ENCODE measurements around the gene EDAR.

The EDAR gene

DNA sequence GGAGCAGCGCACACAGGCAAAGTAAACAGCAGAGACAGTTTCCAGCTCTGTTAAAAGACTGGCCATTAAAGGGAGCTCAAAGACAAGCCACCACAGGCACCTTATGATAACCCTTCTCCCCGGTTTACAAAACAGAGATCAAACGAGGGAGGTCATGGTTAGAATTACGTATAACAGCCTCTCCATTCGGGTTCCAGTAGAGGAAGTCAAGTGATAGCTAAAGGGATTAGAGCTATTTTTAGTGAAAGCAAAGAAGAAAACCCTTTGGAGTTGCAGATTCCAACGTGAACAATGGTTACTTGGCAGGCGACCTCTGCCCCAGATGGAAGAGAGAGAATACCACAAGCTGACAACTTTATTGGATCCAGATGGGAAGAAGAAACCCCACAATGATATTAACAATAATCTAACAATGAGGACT lies 31.2 kb upstream of the EDAR start:
- DNase-seq (ENCODE audit: low read depth): peak; percentile 35
- H3K4me3 ChIP-seq (ENCODE audit: control insufficient read depth, low read depth, low read length): no peak overlapping the region
- TF ChIP-seq, protein P1, sequence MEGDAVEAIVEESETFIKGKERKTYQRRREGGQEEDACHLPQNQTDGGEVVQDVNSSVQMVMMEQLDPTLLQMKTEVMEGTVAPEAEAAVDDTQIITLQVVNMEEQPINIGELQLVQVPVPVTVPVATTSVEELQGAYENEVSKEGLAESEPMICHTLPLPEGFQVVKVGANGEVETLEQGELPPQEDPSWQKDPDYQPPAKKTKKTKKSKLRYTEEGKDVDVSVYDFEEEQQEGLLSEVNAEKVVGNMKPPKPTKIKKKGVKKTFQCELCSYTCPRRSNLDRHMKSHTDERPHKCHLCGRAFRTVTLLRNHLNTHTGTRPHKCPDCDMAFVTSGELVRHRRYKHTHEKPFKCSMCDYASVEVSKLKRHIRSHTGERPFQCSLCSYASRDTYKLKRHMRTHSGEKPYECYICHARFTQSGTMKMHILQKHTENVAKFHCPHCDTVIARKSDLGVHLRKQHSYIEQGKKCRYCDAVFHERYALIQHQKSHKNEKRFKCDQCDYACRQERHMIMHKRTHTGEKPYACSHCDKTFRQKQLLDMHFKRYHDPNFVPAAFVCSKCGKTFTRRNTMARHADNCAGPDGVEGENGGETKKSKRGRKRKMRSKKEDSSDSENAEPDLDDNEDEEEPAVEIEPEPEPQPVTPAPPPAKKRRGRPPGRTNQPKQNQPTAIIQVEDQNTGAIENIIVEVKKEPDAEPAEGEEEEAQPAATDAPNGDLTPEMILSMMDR (IDR thresholded peaks at IDR 0.05; ENCODE audit: control insufficient read depth, insufficient read depth, low read depth, low read length, missing control alignments): no peak

DNA sequence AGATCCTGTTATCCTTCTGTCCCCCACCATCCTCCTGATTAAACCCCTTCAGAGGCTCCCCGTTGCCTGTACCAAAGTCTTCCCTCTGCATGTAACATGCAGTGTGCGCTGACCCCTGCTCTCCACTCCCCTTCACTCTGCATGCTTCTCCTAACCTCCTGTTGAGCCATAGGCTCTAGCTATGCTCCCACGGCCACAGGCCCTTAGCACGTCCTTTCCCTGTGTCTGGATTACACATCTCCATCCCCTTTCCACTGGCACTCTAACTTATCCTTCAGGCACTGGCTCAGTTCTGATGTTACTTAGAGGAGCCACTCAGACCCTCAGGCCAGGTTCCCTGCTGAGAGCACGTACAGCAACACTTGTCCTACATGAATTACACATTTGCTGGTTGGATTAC lies 29.4 kb upstream of the EDAR start:
- H3K4me3 ChIP-seq (ENCODE audit: control insufficient read depth, low read depth, low read length): no peak overlapping the region
- TF ChIP-seq, protein P1 (IDR thresholded peaks at IDR 0.05; ENCODE audit: control insufficient read depth, insufficient read depth, low read depth, low read length, missing control alignments): no peak
- no peak for DNase-seq (ENCODE audit: low read depth)

DNA sequence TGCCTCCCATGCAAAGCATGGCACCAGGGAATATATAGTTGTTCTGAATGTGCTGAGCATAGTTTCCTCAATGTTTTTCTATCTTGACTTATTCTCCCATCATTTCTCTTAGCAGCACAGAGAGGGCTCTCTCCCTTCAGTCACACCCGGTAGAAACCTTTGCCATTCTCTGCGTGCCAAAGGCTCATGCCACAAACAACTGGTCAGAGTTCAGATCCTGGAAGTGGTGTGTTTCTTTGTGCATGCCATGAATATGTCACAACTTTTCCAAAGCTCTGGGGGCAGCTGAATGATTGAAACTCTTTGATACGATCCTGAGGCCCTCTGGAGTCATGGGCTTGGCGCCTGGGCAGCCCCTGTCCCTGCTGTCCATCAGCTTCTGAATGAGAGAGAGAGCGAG lies 28.0 kb upstream of the EDAR start:
- TF ChIP-seq, protein P1 (IDR thresholded peaks at IDR 0.05; ENCODE audit: control insufficient read depth, insufficient read depth, low read depth, low read length, missing control alignments): no peak
- no peak for DNase-seq (ENCODE audit: low read depth)
- H3K4me3 ChIP-seq (ENCODE audit: control insufficient read depth, low read depth, low read length): no peak overlapping the region

DNA sequence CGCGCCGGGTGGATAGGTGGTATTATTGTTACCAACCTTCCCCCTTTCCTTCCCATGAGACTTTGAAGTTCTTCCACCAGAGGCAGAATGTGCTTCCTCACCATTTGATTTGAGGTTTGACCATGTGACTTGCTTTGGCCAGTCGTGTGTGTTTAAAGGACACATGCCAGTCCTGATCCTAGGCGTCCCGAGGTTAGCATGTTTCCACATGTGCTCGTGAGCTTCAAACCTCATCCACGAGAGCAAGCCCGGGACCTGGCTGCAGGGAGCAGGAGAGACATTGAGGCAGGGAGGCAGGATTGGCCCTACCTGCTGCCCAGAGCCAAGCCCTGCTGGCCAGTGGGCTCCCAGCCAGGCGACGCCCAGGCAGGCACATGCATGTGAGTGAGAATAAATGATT lies 27.4 kb upstream of the EDAR start:
- H3K4me3 ChIP-seq (ENCODE audit: control insufficient read depth, low read depth, low read length): no peak overlapping the region
- DNase-seq (ENCODE audit: low read depth): no peak
- TF ChIP-seq, protein P1 (IDR thresholded peaks at IDR 0.05; ENCODE audit: control insufficient read depth, insufficient read depth, low read depth, low read length, missing control alignments): no peak

DNA sequence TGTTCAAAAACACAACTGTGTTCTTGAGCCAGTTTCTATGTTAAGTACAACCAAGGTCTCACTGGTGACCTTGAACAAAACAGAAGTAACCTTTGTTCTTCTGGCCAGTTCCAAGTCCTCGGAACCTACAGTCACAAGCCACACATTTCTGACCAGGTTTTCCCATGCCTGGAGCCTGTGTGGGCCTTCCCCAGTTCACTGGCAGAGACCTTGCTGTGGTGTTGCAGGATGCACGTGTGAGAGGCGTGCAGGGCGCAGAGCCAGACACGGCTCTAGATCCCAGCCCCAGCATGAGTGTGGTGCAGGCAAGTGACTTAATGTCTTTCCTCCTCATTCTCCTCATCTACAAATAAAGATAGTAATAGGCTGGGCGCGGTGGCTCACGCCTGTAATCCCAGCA lies 25.5 kb upstream of the EDAR start:
- DNase-seq (ENCODE audit: low read depth): no peak
- TF ChIP-seq, protein P1 (IDR thresholded peaks at IDR 0.05; ENCODE audit: control insufficient read depth, insufficient read depth, low read depth, low read length, missing control alignments): no peak

DNA sequence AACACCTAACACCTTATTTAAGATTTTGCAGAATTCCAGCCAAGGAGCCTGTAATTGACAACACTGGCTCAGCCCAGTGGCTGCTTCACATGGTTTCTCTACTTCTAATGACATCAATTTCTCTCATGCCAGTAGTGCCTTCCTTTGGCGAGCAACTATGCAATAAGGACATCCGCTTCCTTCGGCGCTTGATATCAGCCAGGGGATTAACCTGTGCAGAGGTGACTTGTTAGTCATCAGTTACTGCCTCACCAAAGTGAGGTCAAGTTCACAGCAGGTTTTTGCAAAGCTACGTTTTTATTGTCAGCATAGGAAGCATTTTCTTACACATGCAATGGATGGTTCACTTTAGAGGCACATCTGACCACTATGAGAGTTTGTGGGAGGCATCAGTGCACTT lies 24.0 kb upstream of the EDAR start:
- no peak overlapping the region for H3K4me3 ChIP-seq (ENCODE audit: control insufficient read depth, low read depth, low read length)
- no peak for DNase-seq (ENCODE audit: low read depth)
- TF ChIP-seq, protein P1 (IDR thresholded peaks at IDR 0.05; ENCODE audit: control insufficient read depth, insufficient read depth, low read depth, low read length, missing control alignments): no peak

More for the DNA sequence above, 25.5 kb upstream of the EDAR start:
- no peak overlapping the region for H3K4me3 ChIP-seq (ENCODE audit: control insufficient read depth, low read depth, low read length)
